H1 (cell line): ENCODE results near the gene NEGR1. TPM values are rescaled to one million over a fixed set of nuclear protein-coding genes. Genes with fewer than 3 reads are reported as not detected.

Source experiments
- CTCF ChIA-PET: fragments of 300-600 bp; sonication (Branson Sonifier 250); formaldehyde crosslinking; loops from one replicate; lab custom pipeline; 2021; ENCODE audit not compliant: partially characterized antibody; lab: Charles Lee
- POLR2A ChIA-PET: fragments of 300-600 bp; sonication (Branson Sonifier 250); formaldehyde crosslinking; loops from one replicate; lab custom pipeline; 2021; ENCODE audit warnings: inconsistent platforms; ENCODE audit not compliant: partially characterized antibody; lab: Charles Lee
- DNase-seq, 2 experiments: peaks; one replicate each; pipeline versions ENCODE4 v3.0.0 to v3.0.0-alpha.2; 2010 to 2022; ENCODE audit warnings: low spot score in 2 of 2, low read depth in 1 of 2, mixed read lengths in 1 of 2
- FAIRE-seq: peaks from 2 replicates; lab custom pipeline; 2011; peaks lifted over from hg19 to GRCh38; lab: Jason Lieb, UNC
- H2AFZ ChIP-seq: 2 replicates; pipeline ENCODE4 v1.8.1; 2012; ENCODE audit warnings: low read length, inconsistent platforms
- H2AK5ac ChIP-seq: 2 replicates; pipeline ENCODE4 v1.6.1; 2013; ENCODE audit warnings: low read depth, low read length
- H2BK120ac ChIP-seq: replicated peaks from 2 replicates; pipeline ENCODE3; 2013; ENCODE audit warnings: low read depth, low read length, inconsistent platforms
- H2BK12ac ChIP-seq: 2 replicates; pipeline ENCODE4 v1.6.1; 2013; ENCODE audit warnings: low read depth, low read length
- H2BK15ac ChIP-seq: 2 replicates; pipeline ENCODE4 v1.6.1; 2013; ENCODE audit warnings: low read length
- H2BK20ac ChIP-seq: 2 replicates; pipeline ENCODE4 v1.6.1; 2013; ENCODE audit warnings: low read length
- H2BK5ac ChIP-seq: 2 replicates; pipeline ENCODE4 v1.6.1; 2013; ENCODE audit warnings: low read depth, low read length
- H3K14ac ChIP-seq: 2 replicates; pipeline ENCODE4 v1.6.1; 2013; ENCODE audit warnings: inconsistent platforms; ENCODE audit not compliant: insufficient read length
- H3K18ac ChIP-seq: 2 replicates; pipeline ENCODE4 v1.6.1; 2013; ENCODE audit warnings: low read length; ENCODE audit errors: extremely low read depth
- H3K23ac ChIP-seq: 2 replicates; pipeline ENCODE4 v1.6.1; 2013; ENCODE audit warnings: inconsistent platforms; ENCODE audit not compliant: insufficient read length
- H3K23me2 ChIP-seq: 2 replicates; pipeline ENCODE4 v1.6.1; 2013; ENCODE audit warnings: low read depth, low read length
- H3K27ac ChIP-seq: 2 replicates; pipeline ENCODE4 v1.6.1; 2011; ENCODE audit warnings: low read depth, low read length, inconsistent platforms
- H3K27me3 ChIP-seq, 4 experiments: replicated peaks in 1 of 4; 1 replicate in 1 of 4; 2 replicates in 3 of 4; pipeline versions ENCODE4 v1.6.1 to v1.8.1; 2011 to 2013; ENCODE audit warnings: low read length in 3 of 4, mild to moderate bottlenecking in 3 of 4, inconsistent platforms in 2 of 4, mixed read lengths in 2 of 4, moderate library complexity in 1 of 4; ENCODE audit not compliant: control insufficient read depth in 3 of 4, insufficient read depth in 3 of 4; ENCODE audit errors: extremely low read depth in 1 of 4
- H3K36me3 ChIP-seq, 4 experiments: 2 replicates each; pipeline versions ENCODE4 v1.6.1 to v1.8.1; 2011 to 2013; ENCODE audit warnings: mild to moderate bottlenecking in 4 of 4, low read length in 3 of 4, moderate library complexity in 2 of 4, control low read depth in 1 of 4, inconsistent platforms in 1 of 4; ENCODE audit not compliant: insufficient read depth in 4 of 4, control insufficient read depth in 2 of 4
- H3K4ac ChIP-seq: replicated peaks from 2 replicates; pipeline ENCODE3; 2013; ENCODE audit warnings: low read length, low read depth, mixed read lengths, inconsistent platforms; ENCODE audit not compliant: insufficient read length
- H3K4me1 ChIP-seq, 4 experiments: replicated peaks in 1 of 4; 1 replicate in 1 of 4; 2 replicates in 3 of 4; pipeline versions ENCODE4 v1.6.1 to v1.8.1; 2011 to 2013; ENCODE audit warnings: low read length in 3 of 4, inconsistent platforms in 2 of 4, mixed read lengths in 1 of 4; ENCODE audit not compliant: insufficient read depth in 4 of 4, control insufficient read depth in 3 of 4
- H3K4me2 ChIP-seq, 2 experiments: 2 replicates each; pipeline versions ENCODE4 v1.6.1 to v1.8.1; 2011 to 2013; ENCODE audit warnings: low read depth in 2 of 2, low read length in 2 of 2, control low read depth in 1 of 2, inconsistent platforms in 1 of 2, mild to moderate bottlenecking in 1 of 2; ENCODE audit not compliant: insufficient read depth in 1 of 2
- H3K4me3 ChIP-seq, 4 experiments: fragments of 200-600, 300-600 bp in 1 of 4; sonication (generic), shearing (Covaris generic), sonication (Bioruptor Twin) in 1 of 4; 2 replicates each; pipeline versions ENCODE4 v1.5.1 to v1.8.1; 2011 to 2016; ENCODE audit warnings: low read length in 4 of 4, low read depth in 3 of 4, control low read depth in 2 of 4, inconsistent platforms in 2 of 4, mild to moderate bottlenecking in 2 of 4, mixed read lengths in 1 of 4, moderate library complexity in 1 of 4; ENCODE audit not compliant: insufficient read depth in 2 of 4; ENCODE audit errors: extremely low read depth in 1 of 4
- H3K56ac ChIP-seq: replicated peaks from 2 replicates; pipeline ENCODE3; 2013; ENCODE audit warnings: low read depth, mild to moderate bottlenecking, mixed read lengths, low read length, inconsistent platforms; ENCODE audit not compliant: insufficient read length
- H3K79me1 ChIP-seq: 2 replicates; pipeline ENCODE4 v1.6.1; 2013; ENCODE audit warnings: low read depth, low read length, control low read depth
- H3K79me2 ChIP-seq, 2 experiments: 2 replicates each; pipeline versions ENCODE4 v1.6.1 to v1.8.1; 2012 to 2013; ENCODE audit warnings: low read length in 2 of 2, mild to moderate bottlenecking in 2 of 2, inconsistent platforms in 1 of 2; ENCODE audit not compliant: insufficient read depth in 2 of 2, control insufficient read depth in 1 of 2
- H3K9ac ChIP-seq, 4 experiments: replicated peaks in 1 of 4; 1 replicate in 1 of 4; 2 replicates in 3 of 4; pipeline versions ENCODE4 v1.6.1 to v1.8.1; 2011 to 2013; ENCODE audit warnings: low read depth in 3 of 4, low read length in 3 of 4, control low read depth in 2 of 4, mild to moderate bottlenecking in 2 of 4, moderate library complexity in 2 of 4, inconsistent platforms in 1 of 4; ENCODE audit errors: extremely low read depth in 1 of 4
- H3K9me3 ChIP-seq, 2 experiments: 2 replicates each; pipeline versions ENCODE4 v1.6.1 to v1.8.1; 2012 to 2013; ENCODE audit warnings: mild to moderate bottlenecking in 2 of 2, moderate library complexity in 2 of 2, control low read depth in 1 of 2, inconsistent platforms in 1 of 2, low read depth in 1 of 2, low read length in 1 of 2, mixed read lengths in 1 of 2; ENCODE audit not compliant: insufficient read depth in 2 of 2
- H4K20me1 ChIP-seq, 2 experiments: replicated peaks in 1 of 2; 2 replicates each; pipeline versions ENCODE3 to v1.8.1; 2011 to 2013; ENCODE audit warnings: inconsistent platforms in 2 of 2, low read length in 2 of 2, mild to moderate bottlenecking in 1 of 2; ENCODE audit not compliant: insufficient read depth in 2 of 2, control insufficient read depth in 1 of 2
- H4K5ac ChIP-seq: 2 replicates; pipeline ENCODE4 v1.6.1; 2013; ENCODE audit warnings: low read length, low read depth, mixed read lengths, inconsistent platforms; ENCODE audit not compliant: insufficient read length
- H4K8ac ChIP-seq: 2 replicates; pipeline ENCODE4 v1.8.0; 2013; ENCODE audit warnings: mild to moderate bottlenecking, moderate library complexity, low read length, inconsistent platforms; ENCODE audit not compliant: insufficient read depth; ENCODE audit errors: extremely low read depth
- H4K91ac ChIP-seq: replicated peaks from 2 replicates; pipeline ENCODE3; 2013; ENCODE audit warnings: low read length, mixed read lengths, inconsistent platforms; ENCODE audit not compliant: insufficient read length
- ASH2L ChIP-seq: fragments of 200-600, 300-600 bp; sonication (generic); IDR thresholded peaks from one replicate; pipeline ENCODE4 v1.7.1; 2017; ENCODE audit warnings: low read length
- BACH1 ChIP-seq: IDR thresholded peaks from 2 replicates; pipeline ENCODE4 v1.6.1; 2012; ENCODE audit warnings: low read length, improper control_type of control experiment
- CBX8 ChIP-seq: fragments of 300-800, 300-1000 bp; sonication (generic); IDR thresholded peaks from 2 replicates; pipeline ENCODE4 v1.7.1; 2016; ENCODE audit warnings: low read depth, low read length, borderline replicate concordance
- GABPA ChIP-seq: IDR thresholded peaks from 2 replicates; pipeline ENCODE4 v1.6.1; 2011; ENCODE audit warnings: mild to moderate bottlenecking, low read length, moderate library complexity, borderline replicate concordance; ENCODE audit not compliant: insufficient read depth
- RNF2 ChIP-seq: fragments of 200-900, 300-1000 bp; sonication (generic); IDR thresholded peaks from 2 replicates; pipeline ENCODE4 v1.7.1; 2016; ENCODE audit warnings: borderline replicate concordance, low read depth, mild to moderate bottlenecking, antibody characterized with exemption, low read length; ENCODE audit not compliant: poor library complexity, severe bottlenecking; ENCODE audit errors: missing control alignments
- SAP30 ChIP-seq: fragments of 300-600 bp; sonication (generic); IDR thresholded peaks from 2 replicates; pipeline ENCODE4 v1.7.1; 2012; ENCODE audit warnings: low read length, moderate library complexity, mild to moderate bottlenecking, inconsistent platforms; ENCODE audit not compliant: insufficient read depth, insufficient replicate concordance
- SIN3A ChIP-seq, 2 experiments: IDR thresholded peaks in 1 of 2; conservative IDR thresholded peaks in 1 of 2; 2 replicates each; pipeline ENCODE4 v1.6.1; 2011 to 2012; ENCODE audit warnings: low read length in 2 of 2, improper control_type of control experiment in 1 of 2, low read depth in 1 of 2, mild to moderate bottlenecking in 1 of 2
- SP4 ChIP-seq: IDR thresholded peaks from 2 replicates; pipeline ENCODE4 v1.6.1; 2012; ENCODE audit warnings: low read length, inconsistent platforms
- SRF ChIP-seq: IDR thresholded peaks from 2 replicates; pipeline ENCODE4 v1.6.1; 2011; ENCODE audit warnings: mild to moderate bottlenecking, low read depth, low read length, moderate library complexity
- TCF12 ChIP-seq: IDR thresholded peaks from 2 replicates; pipeline ENCODE4 v1.6.1; 2011; ENCODE audit warnings: low read depth, mild to moderate bottlenecking, low read length
- ZNF274 ChIP-seq: IDR thresholded peaks from 2 replicates; pipeline ENCODE4 v1.7.0; 2012; ENCODE audit warnings: low read length, borderline replicate concordance; ENCODE audit errors: extremely low read depth
- WGBS, 2 experiments: shearing (Covaris generic) in 1 of 2; methylation state at CpG; one replicate each; pipeline versions ENCODE4 v1.1.6 to v1.1.7; 2013 to 2015; ENCODE audit warnings: low lambda C conversion rate in 2 of 2, mixed read lengths in 2 of 2, inconsistent platforms in 1 of 2, low coverage in 1 of 2, missing lambda C conversion rate in 1 of 2; ENCODE audit not compliant: insufficient replicate concordance in 2 of 2, insufficient coverage in 1 of 2, insufficient read length in 1 of 2; ENCODE audit errors: extremely low coverage in 1 of 2, missing lambda C conversion rate in 1 of 2; 5-methylcytosine and 5-hydroxymethylcytosine counted together
- polyA plus RNA-seq, 7 experiments: library from polyadenylated mRNA; depleted of rRNA in 3 of 7; stranded (reverse) in 5 of 7; unstranded in 2 of 7; fragments of >200 nt in 5 of 7; fragments of 200-250 nt in 2 of 7; gene quantifications; 1 replicate in 5 of 7; 2 replicates in 1 of 7; 4 replicates in 1 of 7; pipeline versions ENCODE4 v1.2.1 to v1.2.3, GENCODE V29; 2011 to 2013; ENCODE audit warnings: missing spikeins in 2 of 7, mixed read lengths in 2 of 7
- total RNA-seq: library from RNA; stranded (reverse); fragmentation: NEBNext Ultra II Directional; extraction: Animal tissue kit (Norgen Biotek cat#: 25700); gene quantifications from 2 replicates; pipeline ENCODE4 v1.2.1, GENCODE V29; 2021

The NEGR1 gene
- total and polyA plus RNA-seq, 2 of the 8 experiments (the other 6 are each of a cell fraction or from before 2014, with no cell fraction given), result 0.71 to 1.3 TPM

- H4K20me1 ChIP-seq, result no peaks in the 10 kb centered on the region
- H4K8ac ChIP-seq, result no peak overlapping the region
- DNase-seq (no peak), FAIRE-seq (no peak)
- H2AK5ac ChIP-seq, result no peak overlapping the region
- no peaks in the 10 kb centered on the region for H3K36me3 ChIP-seq
- H3K79me2 ChIP-seq, result no peaks in the 10 kb centered on the region
- H3K4me2 ChIP-seq, result no peak overlapping the region
- H3K4me1 ChIP-seq, result no peaks in the 10 kb centered on the region
- H3K9me3 ChIP-seq, result no peaks in the 10 kb centered on the region
- no peak overlapping the region for H2BK5ac ChIP-seq
- no peaks in the 10 kb centered on the region for H3K27me3 ChIP-seq
- no peak overlapping the region for H2BK12ac ChIP-seq
- no peak overlapping the region for H4K91ac ChIP-seq
- H3K4ac ChIP-seq, result no peak overlapping the region
- H3K4me3 ChIP-seq, result no peak overlapping the region
- 85% methylated on average over 2 of the region's 2 CpGs; no CpG with 5 or more reads in 1 of the 2 experiments for WGBS, 2 experiments
- ChIA-PET POLR2A (no interaction called here), CTCF (no interaction called here)
- H3K14ac ChIP-seq, result no peak overlapping the region
- H3K23me2 ChIP-seq, result no peaks in the 10 kb centered on the region; the same call in 1 of the 2 replicates
- TF ChIP-seq SP4, result no peak
- no peak for TF ChIP-seq BACH1
- no peak for TF ChIP-seq RNF2
- TF ChIP-seq SAP30, result no peak
- TF ChIP-seq ZNF274, result no peak
- no peak for TF ChIP-seq GABPA
- TF ChIP-seq ASH2L, result no peak
- no peak for TF ChIP-seq CBX8
- TF ChIP-seq TCF12, result no peak
- no peak for TF ChIP-seq SIN3A (conservative IDR thresholded peaks at IDR 0.05 in 1 of 2, IDR thresholded peaks at IDR 0.05 in 1 of 2; ENCODE audit: low read depth in 1 of 2, low read length in 2 of 2)
- no peak for TF ChIP-seq SRF
- H2AFZ ChIP-seq, result no peak overlapping the region
- no peak overlapping the region for H3K18ac ChIP-seq
- no peak overlapping the region for H2BK120ac ChIP-seq
- H4K5ac ChIP-seq, result no peak overlapping the region
- H3K23ac ChIP-seq, result no peak overlapping the region
- no peak overlapping the region for H3K56ac ChIP-seq
- no peak overlapping the region for H3K9ac ChIP-seq
- H2BK20ac ChIP-seq, result no peak overlapping the region
- H3K27ac ChIP-seq, result no peak overlapping the region
- no peak overlapping the region for H2BK15ac ChIP-seq
- no peaks in the 10 kb centered on the region for H3K79me1 ChIP-seq
These were observed 164.7 kb downstream of the NEGR1 start for GRCh38 chr1:72117621-72118020.
